ENCODE data around the gene COL8A2.

GRCh38 chr1:36076979-36077573, 47.9 kb downstream of the COL8A2 start:
- TF ChIP-seq POLR2A (IDR thresholded peaks at IDR 0.05) (no peak), CTCF (IDR thresholded peaks at IDR 0.05) (no peak)

All from uterus (tissue), 2 donors.